Measurements from ENCODE around the gene CACNA1G. TPM values are rescaled to one million over a fixed set of nuclear protein-coding genes. Genes with fewer than 3 reads are reported as not detected.

Gene CACNA1G
- total and polyA plus RNA-seq, 2 donors (not counting 3 experiments of a cell fraction or from before 2014, with no cell fraction given) = not detected

GRCh38 chr17:50668025-50668837, 107.7 kb downstream of the CACNA1G start:
- H3K4me2 ChIP-seq (ENCODE audit: insufficient read depth, low read length) = peak overlapping the region; percentile 18
- intact Hi-C loops (cut with micrococcal nuclease) = loop anchor here (1.0 kb wide), 1 partner anchor 8 kb away; no protein-coding TSS in a partner anchor
- H4K20me1 ChIP-seq (replicated peaks; ENCODE audit: control insufficient read depth, extremely low read depth, insufficient read depth, low read length) = no peaks in the 10 kb centered on the region
- POLR2A ChIA-PET = no interaction called here
- CTCF ChIA-PET = interaction anchor here (0.6 to 5.2 kb wide), 5 partner anchors 10 to 42 kb away, joined by 3 to 21 read pairs (median 5); no protein-coding TSS in a partner anchor
- BruUV-seq (replicated peaks) = no TSS peak
- peak overlapping the region; percentile 7 for H3K9ac ChIP-seq (replicated peaks; ENCODE audit: extremely low read depth, insufficient read depth, low read length)
- peaks cover 14% of the 10 kb centered on the region for H3K4me1 ChIP-seq (ENCODE audit: control insufficient read depth, extremely low read depth, insufficient read depth, low read length)
- TF ChIP-seq CTCF (IDR thresholded peaks at IDR 0.05; ENCODE audit: extremely low read depth in 1 of 2, insufficient read depth in 1 of 2, low read depth in 1 of 2, low read length in 2 of 2) (no peak), MYC (IDR thresholded peaks at IDR 0.05; ENCODE audit: low read depth, low read length) (no peak), GATA2 (IDR thresholded peaks at IDR 0.05; ENCODE audit: insufficient read depth, insufficient read length, low read depth, low read length) (no peak), POLR2A (IDR thresholded peaks at IDR 0.05; ENCODE audit: low read depth, low read length) (peak; percentile 30), POLR2AphosphoS5 (IDR thresholded peaks at IDR 0.05; ENCODE audit: insufficient read depth, low read depth, low read length) (peak; percentile 59), FOS (IDR thresholded peaks at IDR 0.05; ENCODE audit: borderline replicate concordance, insufficient read depth, low read length) (peak; percentile 36), MAX (IDR thresholded peaks at IDR 0.05; ENCODE audit: insufficient read depth, insufficient read length) (no peak), EZH2 (IDR thresholded peaks at IDR 0.05; ENCODE audit: borderline replicate concordance, low read depth, low read length, severe bottlenecking) (no peak), JUN (IDR thresholded peaks at IDR 0.05; ENCODE audit: borderline replicate concordance, insufficient read depth, insufficient read length, low read depth) (no peak)
- no peaks in the 10 kb centered on the region for H3K27me3 ChIP-seq (ENCODE audit: control insufficient read depth in 2 of 2, insufficient read depth in 2 of 2, low read length in 2 of 2)
- no peaks in the 10 kb centered on the region for H3K9me3 ChIP-seq (replicated peaks; ENCODE audit: control insufficient read depth, insufficient read depth, low read length)
- DNase-seq (ENCODE audit: low read depth, low spot score) (peak; percentile 49), FAIRE-seq (peak; percentile 76)
- no peaks in the 10 kb centered on the region for H3K9me1 ChIP-seq (replicated peaks; ENCODE audit: control insufficient read depth, extremely low read depth, insufficient read depth, low read length)
- no peak overlapping the region for H3K4me3 ChIP-seq (replicated peaks in 1 of 3; ENCODE audit: insufficient read depth in 1 of 3, low read depth in 1 of 3, low read length in 3 of 3)
- H3K79me2 ChIP-seq (ENCODE audit: control insufficient read depth, insufficient read depth, low read length) = no peaks in the 10 kb centered on the region
- peak overlapping the region; percentile 50 for H3K27ac ChIP-seq (ENCODE audit: insufficient read depth, low read depth, low read length)
- H3K36me3 ChIP-seq (ENCODE audit: control insufficient read depth in 2 of 2, extremely low read depth in 1 of 2, insufficient read depth in 2 of 2, low read length in 2 of 2) = no peaks in the 10 kb centered on the region
- dilution Hi-C loops (cut with MboI; ENCODE audit: extremely low pct_ligation_motif_present, low sequenced_read_pairs) = no loop called here
- H2AFZ ChIP-seq (ENCODE audit: low read depth, low read length) = peak overlapping the region; percentile 53

Measured in endothelial cell of umbilical vein (primary cell).